G401 (cell line): Measurements from ENCODE around the gene DEF6. TPM values are rescaled to one million over a fixed set of nuclear protein-coding genes. Genes with fewer than 3 reads are reported as not detected.
"Not testable (repeated sequence)": the region's sequence is repeated elsewhere in the genome, so short reads cannot be mapped to it uniquely, and the experiment has no call there.

Source experiments
- DNase-seq: peaks from one replicate; pipeline ENCODE4 v3.0.0-alpha.2; 2015; ENCODE audit warnings: low spot score
- in situ Hi-C: cut with HindIII; loops from 2 replicates; pipeline ENCODE4 v1.10.0; 2016; ENCODE audit warnings: low sequenced_read_pairs, mixed read lengths
- total RNA-seq: library from RNA; depleted of rRNA; stranded (reverse); fragments of >200 nt; shearing (Covaris generic); gene quantifications from 2 replicates; pipeline ENCODE4 v1.2.3, GENCODE V29; 2014

Gene DEF6
- total RNA-seq, 1 experiment from 2014 or later: 12.6 TPM

DNA sequence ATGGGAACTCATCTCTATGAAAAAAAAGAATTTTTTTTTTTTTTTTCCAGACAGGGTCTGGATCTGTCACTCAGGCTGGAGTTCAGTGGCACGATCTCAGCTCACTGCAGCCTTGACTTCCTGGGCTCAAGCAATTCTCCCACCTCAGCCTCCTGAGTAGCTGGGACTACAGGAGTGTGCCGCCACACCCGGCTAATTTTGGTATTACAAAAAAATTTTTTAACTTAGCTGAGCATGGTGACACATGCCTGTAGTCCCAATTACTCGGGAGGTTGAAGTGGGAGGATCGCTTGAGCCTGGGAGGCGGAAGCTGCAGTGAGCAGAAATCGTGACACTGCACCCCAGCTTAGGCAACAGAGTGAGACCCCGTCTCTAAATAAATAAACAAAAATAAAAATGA, 7.5 kb downstream of the DEF6 start:
- DNase-seq: no peak
- in situ Hi-C loops: no loop called here

DNA sequence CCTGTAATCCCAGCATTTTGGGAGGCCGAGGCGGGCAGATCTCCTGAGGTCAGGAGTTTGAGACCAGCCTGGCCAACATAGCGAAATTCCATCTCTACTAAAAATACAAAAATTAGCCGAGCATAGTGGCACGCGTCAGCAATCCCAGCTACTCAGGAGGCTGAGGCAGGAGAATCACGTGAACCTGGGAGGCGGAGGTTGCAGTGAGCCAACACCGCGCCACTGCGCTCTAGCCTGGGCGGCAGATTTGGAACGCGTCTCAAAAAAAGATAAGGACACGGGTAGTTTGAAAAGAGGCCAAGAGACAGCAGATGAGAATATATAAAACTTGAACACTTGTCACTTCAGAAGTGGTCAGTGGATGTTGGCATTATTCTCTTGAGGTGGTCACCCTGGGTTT, 9.5 kb downstream of the DEF6 start:
- DNase-seq, in situ Hi-C loops: not testable (repeated sequence)

DNA sequence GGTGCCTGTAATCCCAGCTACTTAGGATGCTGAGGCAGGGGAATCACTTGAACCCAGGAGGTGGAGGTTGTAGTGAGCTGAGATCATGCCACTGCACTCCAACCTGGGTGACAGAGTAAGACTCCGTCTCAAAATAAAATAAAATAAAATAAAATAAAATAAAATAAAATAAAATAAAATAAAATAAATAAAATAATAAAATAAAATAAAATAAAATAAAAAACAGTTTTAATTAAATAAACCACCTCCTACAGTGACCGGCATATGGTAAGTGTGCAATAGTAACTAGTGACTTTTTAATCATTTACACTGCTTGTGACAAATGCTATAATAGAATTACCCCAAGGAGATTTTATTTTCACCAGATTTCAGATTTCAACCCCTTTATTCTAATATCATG, 10.9 kb downstream of the DEF6 start:
- DNase-seq, in situ Hi-C loops: not testable (repeated sequence)

DNA sequence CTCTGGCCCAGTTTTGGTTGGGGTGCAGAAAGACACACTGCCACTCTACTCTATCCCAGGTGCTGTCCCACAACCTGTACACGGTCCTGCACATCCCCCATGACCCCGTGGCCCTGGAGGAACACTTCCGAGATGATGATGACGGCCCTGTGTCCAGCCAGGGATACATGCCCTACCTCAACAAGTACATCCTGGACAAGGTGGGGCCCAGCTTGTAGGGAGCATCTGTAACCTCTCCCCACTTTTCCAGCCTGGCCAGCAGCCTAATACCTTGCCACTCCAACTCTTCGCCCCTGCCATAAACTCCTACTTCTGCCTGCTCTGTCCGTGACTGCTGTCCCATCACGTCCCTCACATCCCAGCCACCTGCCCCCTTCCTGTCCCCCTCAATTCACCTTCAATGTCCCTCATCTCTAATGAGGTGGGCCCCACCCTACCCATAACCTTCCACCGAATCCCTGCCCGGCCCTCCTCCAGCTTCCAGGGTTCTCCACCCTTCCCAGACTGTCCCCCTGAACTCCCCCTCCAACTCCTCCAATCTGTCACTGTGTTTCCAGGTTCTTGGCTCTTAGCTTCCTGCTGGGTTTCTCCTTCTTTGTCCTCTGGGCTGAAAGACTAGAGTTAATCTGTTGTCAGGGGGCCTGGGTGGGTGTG, 12.1 kb downstream of the DEF6 start:
- in situ Hi-C loops: no loop called here
- no peak for DNase-seq

DNA sequence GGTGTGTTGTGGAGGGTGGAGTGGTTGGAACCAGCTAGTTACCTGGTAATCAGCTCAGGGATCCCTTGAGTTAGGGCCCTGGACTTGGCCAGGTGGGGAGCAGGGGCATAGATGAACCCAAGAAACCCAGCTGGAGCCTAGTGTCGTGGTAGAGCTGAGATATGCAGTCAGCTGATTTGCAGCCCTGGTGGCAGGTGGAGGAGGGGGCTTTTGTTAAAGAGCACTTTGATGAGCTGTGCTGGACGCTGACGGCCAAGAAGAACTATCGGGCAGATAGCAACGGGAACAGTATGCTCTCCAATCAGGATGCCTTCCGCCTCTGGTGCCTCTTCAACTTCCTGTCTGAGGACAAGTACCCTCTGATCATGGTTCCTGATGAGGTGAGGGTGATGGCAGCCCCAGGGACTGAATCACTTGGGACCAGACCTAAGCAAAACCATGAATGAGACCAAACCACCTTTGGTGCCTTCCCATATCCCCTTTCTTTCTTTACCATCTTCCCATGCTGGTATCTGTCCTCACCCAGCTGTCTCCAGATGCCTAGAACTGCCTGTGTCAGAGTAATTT, 12.7 kb downstream of the DEF6 start:
- in situ Hi-C loops: no loop called here
- DNase-seq: no peak

DNA sequence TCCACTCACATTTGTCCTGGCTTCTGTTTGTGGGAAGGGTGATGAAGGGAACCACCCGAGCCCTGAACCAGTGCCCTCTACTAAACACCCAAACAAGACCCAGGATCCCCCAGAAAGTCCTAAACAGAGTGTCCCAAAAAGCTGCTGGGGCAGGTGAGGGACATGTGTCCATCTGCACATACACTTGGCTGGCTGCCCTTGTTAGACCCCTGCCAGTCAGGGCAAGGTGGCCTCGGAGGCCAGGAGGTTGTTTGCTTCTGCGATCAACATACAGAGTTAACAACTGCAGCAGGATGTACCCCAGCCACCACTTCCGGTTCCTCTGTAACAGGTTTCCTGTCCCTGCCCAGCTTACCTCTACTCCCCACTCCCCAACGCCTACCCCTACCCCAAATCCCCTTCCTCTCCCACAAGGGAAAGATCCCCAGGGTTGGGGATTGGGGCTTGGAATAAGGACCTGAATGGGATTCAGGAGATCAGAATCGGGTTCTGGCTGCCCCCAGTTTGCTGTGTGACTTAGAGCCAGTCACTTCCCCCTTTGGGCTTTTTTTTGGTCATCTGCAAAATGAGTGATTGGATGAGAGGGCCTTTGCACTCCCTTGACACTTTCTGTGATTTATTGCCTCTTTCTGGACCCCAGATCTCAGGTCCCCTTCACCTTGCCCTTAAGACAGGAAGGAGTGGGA, 13.9 kb downstream of the DEF6 start:
- no peak for DNase-seq
- in situ Hi-C loops: no loop called here

DNA sequence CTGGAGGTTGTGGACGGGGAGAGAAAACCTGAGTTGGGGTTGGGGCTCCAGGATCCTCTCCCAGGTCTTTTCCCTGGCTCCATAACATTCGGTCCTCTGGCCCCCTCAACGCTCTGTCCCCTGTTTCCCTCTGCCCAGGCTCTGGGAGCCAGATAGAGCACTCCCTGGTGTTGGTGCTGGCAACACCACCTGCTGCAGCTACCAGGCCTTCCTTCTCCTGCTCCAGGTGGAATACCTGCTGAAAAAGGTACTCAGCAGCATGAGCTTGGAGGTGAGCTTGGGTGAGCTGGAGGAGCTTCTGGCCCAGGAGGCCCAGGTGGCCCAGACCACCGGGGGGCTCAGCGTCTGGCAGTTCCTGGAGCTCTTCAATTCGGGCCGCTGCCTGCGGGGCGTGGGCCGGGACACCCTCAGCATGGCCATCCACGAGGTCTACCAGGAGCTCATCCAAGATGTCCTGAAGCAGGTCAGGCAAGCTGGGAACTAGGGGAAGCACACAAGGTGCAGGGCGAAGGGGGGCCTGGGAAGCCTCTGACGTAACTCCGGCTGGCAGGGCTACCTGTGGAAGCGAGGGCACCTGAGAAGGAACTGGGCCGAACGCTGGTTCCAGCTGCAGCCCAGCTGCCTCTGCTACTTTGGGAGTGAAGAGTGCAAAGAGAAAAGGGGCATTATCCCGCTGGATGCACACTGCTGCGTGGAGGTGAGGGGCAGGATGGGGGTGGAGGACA, 14.6 kb downstream of the DEF6 start:
- in situ Hi-C loops: no loop called here
- no peak for DNase-seq

DNA sequence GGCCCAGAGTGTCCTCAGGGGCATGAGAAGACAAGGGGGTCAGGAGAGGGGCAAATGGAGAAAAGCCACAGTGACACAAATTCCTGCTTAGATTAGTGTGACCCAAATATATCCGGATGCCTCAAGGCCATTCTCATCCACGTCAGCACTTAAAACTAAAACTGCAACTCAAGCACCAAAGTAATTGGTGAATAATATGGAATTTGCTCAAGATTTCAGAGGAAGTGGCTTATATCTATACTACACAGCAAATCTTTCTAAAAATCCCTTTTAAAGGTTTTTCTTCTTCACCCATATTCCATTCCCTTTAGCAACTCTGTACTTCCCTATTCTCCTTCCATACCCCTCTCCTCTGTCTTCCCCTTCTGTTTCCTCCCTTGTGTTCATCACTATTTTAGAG, 15.2 kb downstream of the DEF6 start:
- DNase-seq: no peak
- in situ Hi-C loops: no loop called here

DNA sequence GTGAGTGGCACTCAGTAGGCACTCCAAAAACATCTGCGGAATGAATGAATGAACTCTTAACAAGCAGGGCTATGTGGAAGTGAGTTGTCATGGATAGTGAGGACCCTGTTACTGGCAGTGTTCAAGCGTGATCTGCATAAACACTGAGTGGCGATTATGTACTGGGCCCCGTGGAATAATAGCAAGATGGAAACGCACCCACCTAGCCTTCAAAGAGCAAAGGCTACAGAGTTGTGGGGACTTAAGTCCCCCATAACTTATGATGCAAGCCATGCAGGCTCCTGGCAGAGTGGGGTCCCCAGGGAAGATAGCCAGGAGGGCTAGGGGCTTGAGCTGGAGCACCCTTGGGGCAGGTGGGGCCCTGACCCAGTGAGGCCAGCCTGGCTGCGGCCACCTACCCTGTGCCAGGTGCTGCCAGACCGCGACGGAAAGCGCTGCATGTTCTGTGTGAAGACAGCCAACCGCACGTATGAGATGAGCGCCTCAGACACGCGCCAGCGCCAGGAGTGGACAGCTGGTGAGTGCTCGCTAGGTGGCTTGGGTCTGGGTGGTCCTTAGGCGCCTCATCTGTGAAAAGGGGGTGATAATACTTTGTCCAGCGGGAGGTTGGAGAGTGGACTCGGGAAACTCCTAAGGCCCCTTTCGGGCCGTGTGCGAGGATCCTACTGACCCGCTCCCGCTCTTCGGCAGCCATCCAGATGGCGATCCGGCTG, 20.0 kb downstream of the DEF6 start:
- in situ Hi-C loops: no loop called here
- peak; percentile 40 for DNase-seq

DNA sequence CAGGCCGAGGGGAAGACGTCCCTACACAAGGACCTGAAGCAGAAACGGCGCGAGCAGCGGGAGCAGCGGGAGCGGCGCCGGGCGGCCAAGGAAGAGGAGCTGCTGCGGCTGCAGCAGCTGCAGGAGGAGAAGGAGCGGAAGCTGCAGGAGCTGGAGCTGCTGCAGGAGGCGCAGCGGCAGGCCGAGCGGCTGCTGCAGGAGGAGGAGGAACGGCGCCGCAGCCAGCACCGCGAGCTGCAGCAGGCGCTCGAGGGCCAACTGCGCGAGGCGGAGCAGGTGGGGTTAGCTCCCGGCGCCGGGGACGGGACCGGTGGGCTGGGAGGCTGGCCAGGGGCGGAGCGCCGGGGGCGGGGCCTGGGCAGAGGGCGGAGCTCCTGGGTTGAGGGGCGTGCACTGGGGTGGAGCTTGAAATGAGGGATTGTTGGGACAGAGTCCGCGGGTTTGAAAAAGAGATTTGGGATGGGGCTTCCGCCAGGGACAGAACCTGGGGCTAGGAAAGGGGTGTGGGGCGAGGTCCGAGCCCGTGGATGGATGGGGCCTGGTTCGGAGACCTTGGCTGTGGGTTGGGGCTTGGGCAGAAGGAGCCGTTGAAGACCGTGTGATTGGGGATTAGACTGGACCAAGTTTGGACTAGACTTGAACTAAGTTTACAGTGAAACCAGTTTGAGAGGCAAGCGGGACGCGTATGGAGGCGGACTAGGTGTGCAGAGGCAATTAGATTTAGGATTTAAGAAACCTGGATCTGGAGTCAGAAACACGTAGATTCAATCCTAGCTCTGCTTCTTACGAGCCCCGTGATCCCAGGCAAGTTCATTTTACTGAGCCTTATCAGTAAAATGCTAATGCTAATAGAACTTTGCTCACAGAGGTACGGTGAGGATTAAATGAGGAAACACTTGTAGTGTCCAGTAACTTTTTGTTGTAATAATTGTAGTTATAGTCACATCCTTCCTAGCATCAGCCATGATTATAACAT, 20.9 kb downstream of the DEF6 start:
- peak; percentile 84 for DNase-seq
- in situ Hi-C loops: no loop called here

DNA sequence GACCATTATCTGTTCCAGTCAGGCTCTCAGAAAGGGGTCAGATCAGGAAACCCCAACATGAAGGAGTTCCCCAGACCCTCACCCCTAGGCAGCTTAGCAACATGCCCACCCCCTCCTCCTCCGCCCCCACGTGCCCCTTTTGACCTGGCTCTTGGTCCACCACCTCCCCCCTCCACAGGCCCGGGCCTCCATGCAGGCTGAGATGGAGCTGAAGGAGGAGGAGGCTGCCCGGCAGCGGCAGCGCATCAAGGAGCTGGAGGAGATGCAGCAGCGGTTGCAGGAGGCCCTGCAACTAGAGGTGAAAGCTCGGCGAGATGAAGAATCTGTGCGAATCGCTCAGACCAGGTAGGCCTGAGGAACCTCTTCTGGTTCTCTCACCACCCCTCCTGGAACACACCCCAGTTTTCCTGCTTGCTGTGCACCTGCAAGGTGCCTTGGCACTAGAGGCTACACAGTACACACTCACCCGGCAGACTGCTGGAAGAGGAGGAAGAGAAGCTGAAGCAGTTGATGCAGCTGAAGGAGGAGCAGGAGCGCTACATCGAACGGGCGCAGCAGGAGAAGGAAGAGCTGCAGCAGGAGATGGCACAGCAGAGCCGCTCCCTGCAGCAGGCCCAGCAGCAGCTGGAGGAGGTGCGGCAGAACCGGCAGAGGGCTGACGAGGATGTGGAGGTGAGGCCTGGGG, 21.9 kb downstream of the DEF6 start:
- DNase-seq: no peak
- in situ Hi-C loops: no loop called here

DNA sequence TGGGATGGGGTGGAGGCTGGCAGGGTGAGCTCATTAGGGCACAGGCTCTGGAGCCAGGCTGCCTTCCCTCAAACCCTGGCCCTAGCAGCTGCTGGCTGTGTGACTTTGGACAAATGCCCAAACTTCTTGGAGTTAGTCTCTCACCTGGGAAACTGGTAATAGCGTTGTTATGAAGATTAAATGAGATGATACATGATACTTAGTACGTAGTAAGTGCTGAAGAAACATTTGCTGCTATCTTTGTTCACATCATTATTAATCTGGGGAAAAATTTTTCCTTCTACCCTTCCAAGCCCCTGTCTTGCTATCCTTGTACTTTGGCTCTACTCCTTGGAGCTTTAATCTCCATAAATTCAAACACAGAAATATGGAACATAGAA, 22.4 kb downstream of the DEF6 start:
- in situ Hi-C loops: no loop called here
- DNase-seq: no peak

DNA sequence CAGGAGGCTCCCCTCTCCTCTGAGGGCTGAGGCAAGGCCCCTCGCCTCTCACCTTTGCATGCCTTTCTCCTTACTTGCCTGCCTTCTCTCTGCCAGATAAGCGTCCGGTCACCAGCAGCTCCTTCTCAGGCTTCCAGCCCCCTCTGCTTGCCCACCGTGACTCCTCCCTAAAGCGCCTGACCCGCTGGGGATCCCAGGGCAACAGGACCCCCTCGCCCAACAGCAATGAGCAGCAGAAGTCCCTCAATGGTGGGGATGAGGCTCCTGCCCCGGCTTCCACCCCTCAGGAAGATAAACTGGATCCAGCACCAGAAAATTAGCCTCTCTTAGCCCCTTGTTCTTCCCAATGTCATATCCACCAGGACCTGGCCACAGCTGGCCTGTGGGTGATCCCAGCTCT, 23.5 kb downstream of the DEF6 start:
- no peak for DNase-seq

DNA sequence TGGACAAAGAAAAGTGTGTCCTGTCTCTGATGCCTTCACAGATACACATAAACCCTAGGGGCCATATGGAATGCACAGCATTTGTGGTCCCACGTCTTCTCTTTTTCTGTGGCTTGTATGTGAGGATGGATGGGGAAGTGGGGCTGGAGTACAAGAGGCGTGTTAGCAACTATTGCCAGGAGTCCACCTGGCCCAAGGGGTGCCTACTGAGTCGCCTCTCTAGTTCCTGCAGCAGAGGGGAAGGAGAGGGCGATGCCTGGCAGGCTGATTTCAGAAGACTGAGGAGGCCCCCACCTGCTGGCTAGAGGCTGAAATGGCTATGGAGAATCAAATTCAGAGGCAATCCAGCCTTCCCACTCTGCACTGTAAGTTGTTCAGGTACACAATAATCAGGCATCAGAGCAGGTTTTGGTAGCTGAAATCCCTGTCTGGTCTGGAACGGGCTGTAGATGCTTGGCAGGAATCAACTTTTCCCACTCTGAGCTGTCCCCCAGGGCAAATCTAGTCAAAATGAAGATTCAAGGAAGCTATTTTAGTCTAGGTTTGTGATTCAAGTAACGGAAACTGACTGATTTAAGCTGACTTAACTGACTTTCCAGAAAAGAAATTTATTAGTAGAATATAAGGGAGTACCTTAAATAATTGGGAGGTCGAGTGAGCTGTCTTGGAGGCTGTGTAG, 29.9 kb downstream of the DEF6 start:
- DNase-seq: peak; percentile 41
- in situ Hi-C loops: no loop called here

More for the DNA sequence above, 23.5 kb downstream of the DEF6 start:
- in situ Hi-C loops: no loop called here

DNA sequence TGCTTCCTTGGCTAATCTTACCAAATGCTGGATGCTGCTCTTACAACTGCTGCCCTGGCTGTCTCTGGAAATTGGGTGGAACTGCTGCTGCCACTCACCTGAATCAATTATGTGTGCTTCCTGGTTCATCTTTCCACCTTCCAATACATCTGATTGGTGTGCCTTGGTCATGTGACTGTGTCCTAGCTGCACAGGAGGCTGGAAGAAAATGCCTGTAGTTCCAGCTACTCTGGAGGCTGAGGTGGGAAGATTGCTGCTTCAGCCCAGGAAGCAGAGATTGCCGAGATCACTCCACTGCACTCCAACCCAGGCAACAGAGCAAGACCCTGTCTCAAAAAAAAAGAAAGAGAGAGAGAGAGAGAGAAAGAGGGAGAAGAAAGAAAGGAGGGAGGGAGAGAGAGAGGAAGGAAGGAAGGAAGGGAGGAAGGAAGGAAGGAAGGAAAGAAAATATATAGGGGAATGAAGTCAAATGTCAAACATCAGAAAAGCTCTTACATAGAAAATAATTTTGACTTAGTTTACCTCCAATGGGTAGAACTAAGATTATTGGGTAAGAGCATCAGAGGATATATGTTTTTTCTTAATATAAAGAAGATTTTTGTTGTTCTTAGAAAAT, 30.6 kb downstream of the DEF6 start:
- DNase-seq: no peak
- in situ Hi-C loops: no loop called here

DNA sequence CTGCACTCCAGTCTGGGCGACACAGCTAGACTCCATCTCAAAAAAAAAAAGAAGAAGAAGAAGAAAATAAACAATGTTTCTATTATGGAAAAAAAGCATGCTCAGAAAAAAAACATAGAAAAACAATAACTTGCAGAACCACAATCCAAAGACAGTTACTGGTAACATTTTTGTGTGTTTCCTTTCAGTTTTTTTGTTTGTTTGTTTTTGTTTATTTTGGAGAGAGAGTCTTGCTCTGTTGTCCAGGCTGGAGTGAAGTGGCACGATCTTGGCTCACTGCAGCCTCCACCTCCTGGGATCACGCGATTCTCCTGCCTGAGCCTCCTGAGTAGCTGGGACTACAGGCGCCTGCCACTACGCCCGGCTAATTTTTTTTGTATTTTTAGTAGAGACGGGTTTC, 31.3 kb downstream of the DEF6 start:
- in situ Hi-C loops, DNase-seq: not testable (repeated sequence)

DNA sequence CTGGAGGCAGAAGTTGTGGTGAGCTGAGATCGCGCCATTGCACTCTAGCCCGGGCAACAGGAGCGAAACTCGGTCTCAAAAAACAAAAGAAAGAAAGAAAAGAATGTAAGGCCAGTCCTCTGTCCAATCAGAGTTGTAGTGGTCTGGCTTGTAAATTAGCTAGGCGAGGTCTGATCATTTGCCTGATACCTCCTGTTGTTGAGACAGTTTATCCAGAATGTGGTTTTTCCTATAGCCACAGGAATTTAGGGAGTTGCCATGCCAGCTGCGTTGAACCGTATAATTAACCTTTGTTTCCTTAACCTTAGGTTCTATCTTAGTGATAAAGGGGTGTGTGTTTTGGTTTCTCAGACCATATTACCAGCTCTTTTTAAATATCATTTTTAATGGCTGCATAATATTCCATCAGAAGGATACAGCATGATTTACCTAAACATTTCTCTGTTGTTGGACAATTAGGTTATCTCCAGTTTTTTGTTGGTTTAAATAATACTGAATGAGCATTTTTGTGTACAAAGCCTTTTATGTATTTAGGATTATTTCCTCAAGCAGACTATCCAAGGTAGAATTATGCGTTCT, 33.0 kb downstream of the DEF6 start:
- in situ Hi-C loops: no loop called here
- no peak for DNase-seq
